ENCODE results near the gene ALDH3B2. TPM values are rescaled to one million over a fixed set of nuclear protein-coding genes. Genes with fewer than 3 reads are reported as not detected.

ALDH3B2 gene
- total RNA-seq, 1 experiment from 2014 or later: 0.13 TPM

- TF ChIP-seq PRDM15 (CRISPR knock-in tag; IDR thresholded peaks at IDR 0.05): no peak
These were observed 10.8 kb downstream of the ALDH3B2 start (continued) for GRCh38 chr11:67663532-67664212.

GRCh38 chr11:67662835-67663531, 11.4 kb downstream of the ALDH3B2 start:
- no peak overlapping the region for H3K27ac Mint-ChIP-seq
- no peaks in the 10 kb centered on the region for H3K4me1 Mint-ChIP-seq
- CTCF ChIA-PET: interaction anchor here (1.3 to 2.0 kb wide), 2 partner anchors 24 to 34 kb away, joined by 3 to 8 read pairs; partner anchors contain the start of genes NUDT8 and TBX10
- peaks cover 8% of the 10 kb centered on the region for H3K36me3 Mint-ChIP-seq
- DNase-seq (ENCODE audit: low spot score) (peak; percentile 12), ATAC-seq (no peak)
- POLR2A ChIA-PET: no interaction called here
- peaks cover 8% of the 10 kb centered on the region for H3K9me3 Mint-ChIP-seq
- no peaks in the 10 kb centered on the region for H3K27me3 Mint-ChIP-seq (ENCODE audit: low read depth)
- TF ChIP-seq JUN (CRISPR knock-in tag; IDR thresholded peaks at IDR 0.05) (no peak), PREB (CRISPR knock-in tag; IDR thresholded peaks at IDR 0.05; ENCODE audit: borderline replicate concordance) (no peak), AFF4 (CRISPR knock-in tag; IDR thresholded peaks at IDR 0.05; ENCODE audit: borderline replicate concordance) (no peak), USF2 (CRISPR knock-in tag; IDR thresholded peaks at IDR 0.05) (peak; percentile 42), USF1 (CRISPR knock-in tag; IDR thresholded peaks at IDR 0.05) (peak; percentile 39; the same call in 1 of the 2 replicates), ZBTB43 (CRISPR knock-in tag; IDR thresholded peaks at IDR 0.05) (no peak)
- H3K4me3 Mint-ChIP-seq: no peak overlapping the region
